Measurements from ENCODE around the gene IQSEC1. TPM values are rescaled to one million over a fixed set of nuclear protein-coding genes. Genes with fewer than 3 reads are reported as not detected.

Gene IQSEC1
- total and polyA plus RNA-seq, 2 of the 8 experiments (the other 6 are each of a cell fraction or from before 2014, with no cell fraction given): 6.8 to 28.8 TPM

- ChIA-PET CTCF (ENCODE audit: partially characterized antibody) (interaction anchor here (2.6 kb wide), 1 partner anchor 40 kb away, joined by 8 read pairs; no protein-coding TSS in a partner anchor), POLR2A (ENCODE audit: partially characterized antibody) (no interaction called here)
- Histone ChIP-seq H3K4ac (replicated peaks; ENCODE audit: insufficient read length, low read depth, low read length) (no peak overlapping the region), H2BK15ac (ENCODE audit: low read length) (no peak overlapping the region), H3K56ac (replicated peaks; ENCODE audit: insufficient read length, low read depth, low read length) (no peak overlapping the region), H3K9ac (replicated peaks in 1 of 4; ENCODE audit: extremely low read depth in 1 of 4, low read depth in 3 of 4, low read length in 3 of 4) (no peak overlapping the region), H3K79me2 (ENCODE audit: control insufficient read depth in 1 of 2, insufficient read depth in 2 of 2, low read length in 2 of 2) (no peaks in the 10 kb centered on the region), H2BK12ac (ENCODE audit: low read depth, low read length) (no peak overlapping the region), H3K23ac (ENCODE audit: insufficient read length) (no peak overlapping the region), H2BK20ac (ENCODE audit: low read length) (no peak overlapping the region), H4K91ac (replicated peaks; ENCODE audit: insufficient read length, low read length) (peak overlapping the region; percentile 34), H3K4me2 (ENCODE audit: insufficient read depth in 1 of 2, low read depth in 2 of 2, low read length in 2 of 2) (no peak overlapping the region), H4K5ac (ENCODE audit: insufficient read length, low read depth, low read length) (no peak overlapping the region), H4K20me1 (replicated peaks in 1 of 2; ENCODE audit: control insufficient read depth in 1 of 2, insufficient read depth in 2 of 2, low read length in 2 of 2) (no peaks in the 10 kb centered on the region), H3K18ac (ENCODE audit: extremely low read depth, low read length) (no peak overlapping the region), H3K79me1 (ENCODE audit: low read depth, low read length) (no peaks in the 10 kb centered on the region; the same call in 1 of the 2 replicates), H3K4me3 (ENCODE audit: extremely low read depth in 1 of 4, insufficient read depth in 2 of 4, low read depth in 3 of 4, low read length in 4 of 4) (no peak overlapping the region), H3K36me3 (ENCODE audit: control insufficient read depth in 2 of 4, insufficient read depth in 4 of 4, low read length in 3 of 4) (no peaks in the 10 kb centered on the region), H3K27me3 (replicated peaks in 1 of 4; ENCODE audit: control insufficient read depth in 3 of 4, extremely low read depth in 1 of 4, insufficient read depth in 3 of 4, low read length in 3 of 4) (no peaks in the 10 kb centered on the region), H3K9me3 (ENCODE audit: insufficient read depth in 2 of 2, low read depth in 1 of 2, low read length in 1 of 2) (no peaks in the 10 kb centered on the region), H2BK120ac (replicated peaks; ENCODE audit: low read depth, low read length) (no peak overlapping the region), H2BK5ac (ENCODE audit: low read depth, low read length) (no peak overlapping the region), H2AK5ac (ENCODE audit: low read depth, low read length) (no peak overlapping the region), H3K27ac (ENCODE audit: low read depth, low read length) (no peak overlapping the region), H4K8ac (ENCODE audit: extremely low read depth, insufficient read depth, low read length) (no peak overlapping the region), H3K4me1 (replicated peaks in 1 of 4; ENCODE audit: control insufficient read depth in 3 of 4, insufficient read depth in 4 of 4, low read length in 3 of 4) (peaks cover 0 to 6% (median 2%) of the 10 kb centered on the region in 4 experiments; a peak in 4 of 7 replicates), H2AFZ (ENCODE audit: low read length) (no peak overlapping the region), H3K23me2 (ENCODE audit: low read depth, low read length) (no peaks in the 10 kb centered on the region), H3K14ac (ENCODE audit: insufficient read length) (no peak overlapping the region)
- FAIRE-seq (no peak), DNase-seq (ENCODE audit: low read depth in 1 of 2, low spot score in 2 of 2) (no peak)
- 92% methylated on average over 16 of the region's 16 CpGs; no CpG with 5 or more reads in 1 of the 2 experiments for WGBS, 2 experiments (ENCODE audit: extremely low coverage in 1 of 2, insufficient coverage in 1 of 2, insufficient read length in 1 of 2, insufficient replicate concordance in 2 of 2, low coverage in 1 of 2, low lambda C conversion rate in 2 of 2, missing lambda C conversion rate in 1 of 2)
- TF ChIP-seq KDM1A (IDR thresholded peaks at IDR 0.05; ENCODE audit: borderline replicate concordance, low read length) (no peak), SP2 (IDR thresholded peaks at IDR 0.05; ENCODE audit: low read length) (no peak), SIRT6 (IDR thresholded peaks at IDR 0.05; ENCODE audit: low read length) (no peak), EP300 (IDR thresholded peaks at IDR 0.05; ENCODE audit: borderline replicate concordance in 1 of 2, low read depth in 2 of 2, low read length in 2 of 2) (no peak), FOSL1 (IDR thresholded peaks at IDR 0.05; ENCODE audit: insufficient read depth, low read depth, low read length) (no peak), RAD21 (IDR thresholded peaks at IDR 0.05 in 1 of 2, conservative IDR thresholded peaks at IDR 0.05 in 1 of 2; ENCODE audit: low read depth in 2 of 2, low read length in 2 of 2) (no peak)
Measured at GRCh38 chr3:13052191-13052820, 20.9 kb downstream of the IQSEC1 start.
